Hematopoietic multipotent progenitor cell treated with erythropoietin and hydrocortisone succinate and interleukin-3 and kit ligand, for 4 days (in vitro differentiated cells): ENCODE measurements around the gene MDM2.
A peak's percentile ranks its signal among the peaks of the same experiment; 100 is the strongest.

ENCODE experiments used
- DNase-seq: peaks from one replicate; pipeline ENCODE4 v3.0.0-alpha.2; 2015

The MDM2 gene

DNA sequence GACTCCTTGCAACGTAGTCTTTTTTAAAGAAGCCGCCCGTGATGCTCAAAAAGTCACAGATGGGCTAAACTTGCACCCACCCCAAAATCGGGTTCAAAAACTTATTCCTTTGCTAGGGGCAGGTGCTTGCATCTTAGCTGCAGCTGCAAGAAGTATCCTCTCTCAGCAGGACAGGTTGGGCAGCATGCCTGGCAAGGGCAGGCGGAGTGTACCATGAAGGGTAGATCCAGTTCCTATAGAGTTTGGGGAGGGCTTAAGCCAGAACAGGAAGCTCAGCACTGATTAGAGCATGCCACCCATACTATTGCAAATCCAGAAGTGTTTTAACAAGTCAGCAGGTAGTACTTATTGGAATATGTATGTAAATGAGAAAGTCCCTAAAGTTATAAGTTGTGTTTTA lies 76.3 kb downstream of the MDM2 start:
- DNase-seq, result no peak

GRCh38 chr12:68885381-68885780 lies 77.4 kb downstream of the MDM2 start:
- no peak for DNase-seq

DNA sequence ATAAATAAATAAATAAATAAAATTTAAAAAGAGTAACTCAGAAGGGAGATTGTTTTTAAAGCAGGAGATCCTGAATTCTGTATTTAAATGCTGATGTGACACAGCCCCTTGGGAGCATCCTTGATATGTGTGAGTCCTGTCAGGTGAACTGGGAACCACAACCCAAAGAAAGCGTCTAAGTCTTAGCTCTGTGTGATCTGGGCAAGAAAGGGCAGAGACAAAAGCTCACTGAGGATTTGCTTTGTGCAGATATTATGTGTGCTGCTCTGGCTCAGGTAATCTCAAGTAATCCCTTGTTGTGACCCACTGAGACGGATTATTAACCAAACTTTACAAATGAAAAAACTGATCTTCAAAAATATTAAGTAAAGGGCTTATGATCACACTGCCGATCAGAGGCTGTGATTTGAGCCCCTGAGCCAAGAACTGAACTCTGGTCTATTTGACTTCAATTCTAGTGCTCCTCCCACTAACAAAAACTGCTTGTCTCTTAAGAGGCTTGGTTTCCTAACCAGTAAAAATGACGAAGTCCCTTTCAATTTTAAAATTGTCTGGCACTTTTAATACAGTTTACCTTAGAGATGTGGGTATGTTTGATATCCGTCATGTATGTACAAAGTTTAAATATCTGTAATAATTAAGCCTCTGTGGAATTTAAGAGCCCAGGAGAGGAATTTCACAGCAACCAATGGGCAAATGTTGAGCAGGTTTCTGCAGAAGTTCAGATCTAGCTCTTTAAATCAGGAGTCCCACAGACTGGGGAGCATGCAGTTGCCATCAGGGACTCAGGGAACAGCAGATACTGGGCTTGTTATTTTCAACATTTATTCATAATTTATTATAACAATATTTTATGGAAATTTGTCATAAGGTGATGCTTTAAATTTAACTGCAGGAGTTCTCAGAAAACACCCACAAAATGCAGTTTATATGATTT lies 78.9 kb downstream of the MDM2 start:
- DNase-seq, result no peak

GRCh38 chr12:68887641-68888040 lies 79.7 kb downstream of the MDM2 start:
- no peak for DNase-seq

GRCh38 chr12:68888243-68888642 lies 80.3 kb downstream of the MDM2 start:
- DNase-seq, result no peak

- no peak for DNase-seq
Observed at GRCh38 chr12:68890701-68891113, 82.7 kb downstream of the MDM2 start.

GRCh38 chr12:68891141-68891540 lies 83.2 kb downstream of the MDM2 start:
- DNase-seq, result no peak

GRCh38 chr12:68893201-68893600 lies 85.2 kb downstream of the MDM2 start:
- DNase-seq, result no peak

DNA sequence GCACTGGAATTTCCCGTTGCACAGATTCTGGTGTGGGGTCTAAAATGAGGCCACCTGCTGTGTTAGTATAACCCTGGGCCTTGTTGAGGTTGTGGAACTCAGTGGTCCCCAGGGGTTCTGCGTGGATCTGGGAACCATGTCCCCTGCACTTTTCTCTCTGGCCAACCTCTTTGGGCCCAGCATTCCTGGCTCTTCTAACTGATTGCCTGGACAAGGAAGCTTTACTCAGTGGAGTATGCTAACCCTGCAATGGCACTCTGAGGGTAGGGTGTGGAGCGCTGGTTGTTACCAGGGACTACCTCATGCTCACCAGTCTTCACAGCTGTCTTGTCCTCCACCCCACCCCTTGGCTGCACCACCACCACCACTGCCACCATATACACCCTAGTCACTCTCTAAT lies 85.8 kb downstream of the MDM2 start:
- no peak for DNase-seq

DNA sequence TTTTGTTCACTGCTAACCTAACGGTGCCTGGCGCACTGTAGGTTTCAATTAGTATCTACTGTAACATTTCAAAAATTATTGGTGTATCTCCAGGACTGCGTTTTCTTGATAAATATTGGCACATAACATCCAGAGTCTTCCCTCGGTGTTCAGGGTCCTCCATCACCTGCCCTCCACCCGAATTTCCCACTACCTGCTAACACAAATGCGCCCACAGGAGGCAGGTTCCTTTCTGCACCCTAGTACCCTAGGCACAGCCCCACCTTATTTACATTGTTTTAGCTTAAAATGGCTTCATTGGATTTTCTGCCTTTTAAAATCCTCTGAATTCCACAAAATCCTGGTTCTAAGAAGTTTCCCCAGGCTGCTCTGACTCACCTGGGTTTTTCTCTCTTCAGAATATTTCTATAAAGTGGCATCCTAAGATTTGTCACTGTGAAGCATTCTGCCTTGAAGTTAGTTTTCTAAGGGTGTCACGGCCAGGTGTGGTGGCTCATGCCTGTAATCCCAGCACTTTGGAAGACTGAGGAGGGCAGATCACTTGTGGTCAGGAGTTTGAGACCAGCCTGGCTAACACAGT lies 86.4 kb downstream of the MDM2 start:
- DNase-seq, result no peak

DNA sequence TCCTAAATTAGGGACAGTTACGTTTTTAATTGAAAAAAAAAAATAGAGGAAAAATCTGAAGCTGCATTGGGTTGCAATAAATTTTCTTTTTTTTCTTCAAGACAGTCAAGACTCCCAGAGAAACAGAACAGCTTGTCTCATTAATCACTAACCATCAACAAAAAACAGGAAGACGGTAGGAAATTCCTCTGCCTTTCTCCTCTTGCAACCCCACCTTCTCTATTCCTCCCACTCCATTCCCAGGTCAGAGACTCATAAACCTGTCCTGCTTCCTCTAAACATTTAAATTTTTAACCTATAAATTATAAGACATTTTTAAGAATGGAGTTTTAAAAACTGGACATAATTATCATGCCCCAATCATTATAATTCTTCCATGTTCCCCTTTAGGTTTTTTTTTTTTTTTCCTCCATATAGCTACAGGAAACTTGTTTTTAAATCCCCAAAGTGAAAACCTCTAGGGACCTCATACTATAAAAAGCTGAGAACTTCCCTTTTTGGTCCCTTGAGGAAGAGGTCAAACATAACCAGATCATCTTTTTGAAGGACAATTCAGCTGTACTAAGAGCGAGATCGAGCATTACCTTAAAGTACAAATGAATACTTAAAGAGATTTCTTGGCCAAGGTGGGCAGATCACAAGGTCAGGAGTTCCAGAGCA lies 89.0 kb downstream of the MDM2 start:
- peak; percentile 13 for DNase-seq

DNA sequence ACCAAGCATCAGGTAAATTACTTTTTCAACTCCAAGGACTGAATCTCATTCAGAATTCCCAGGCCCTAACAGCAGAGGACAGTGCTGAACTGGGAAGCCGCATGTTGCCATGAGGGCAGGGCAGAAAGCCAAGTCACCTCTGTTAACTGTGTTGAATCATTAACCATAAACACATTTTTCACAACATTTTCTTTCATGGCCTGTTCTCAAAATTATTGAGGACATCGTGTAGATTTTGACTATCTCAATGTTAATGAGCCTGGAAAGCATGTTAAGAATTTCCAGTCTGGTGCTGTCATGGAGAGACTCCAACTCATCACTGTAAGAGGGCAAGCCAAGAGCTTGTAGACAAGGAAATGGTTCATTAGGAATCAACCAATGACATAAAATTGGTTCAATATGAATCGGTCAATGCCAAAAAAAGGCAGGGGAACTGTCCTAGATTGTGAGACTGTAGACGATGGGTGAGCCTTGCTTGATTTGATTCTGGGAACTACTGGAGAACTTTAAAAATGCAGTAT lies 91.3 kb downstream of the MDM2 start:
- no peak for DNase-seq

- DNase-seq, result no peak
Observed at GRCh38 chr12:68900241-68900640, 92.3 kb downstream of the MDM2 start.
